ENCODE data around the gene TMOD4.
A peak's percentile ranks its signal among the peaks of the same experiment; 100 is the strongest.
"Not testable (repeated sequence)": the region's sequence is repeated elsewhere in the genome, so short reads cannot be mapped to it uniquely, and the experiment has no call there.

Gene TMOD4

GRCh38 chr1:151175863-151176262, at the start of gene TMOD4:
Gene TMOD4, minus strand, starts transcription at chr1:151175981. Its CDS starts 1,106 bp downstream, at chr1:151174875.
- DNase-seq = no peak

DNA sequence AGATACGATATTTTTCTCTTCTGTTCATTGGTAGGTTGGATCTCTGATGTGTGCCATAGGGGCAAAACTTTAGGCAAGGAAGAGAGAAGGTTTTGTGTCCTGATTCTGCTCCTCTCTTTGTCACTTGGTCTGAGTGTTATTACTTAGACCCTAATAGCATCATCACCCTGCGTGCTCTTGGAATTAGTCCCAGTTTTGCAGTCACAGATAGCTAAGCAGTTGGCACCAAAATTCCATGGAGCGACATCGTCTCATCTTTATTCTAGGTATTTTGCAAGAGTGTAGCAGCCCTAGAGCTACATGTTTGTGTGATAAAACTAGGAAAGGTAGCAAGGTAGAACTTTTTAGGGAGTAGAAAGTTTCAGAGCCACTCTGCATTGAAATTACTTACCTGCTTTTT, 46.3 kb upstream of the TMOD4 start:
- DNase-seq = no peak

DNA sequence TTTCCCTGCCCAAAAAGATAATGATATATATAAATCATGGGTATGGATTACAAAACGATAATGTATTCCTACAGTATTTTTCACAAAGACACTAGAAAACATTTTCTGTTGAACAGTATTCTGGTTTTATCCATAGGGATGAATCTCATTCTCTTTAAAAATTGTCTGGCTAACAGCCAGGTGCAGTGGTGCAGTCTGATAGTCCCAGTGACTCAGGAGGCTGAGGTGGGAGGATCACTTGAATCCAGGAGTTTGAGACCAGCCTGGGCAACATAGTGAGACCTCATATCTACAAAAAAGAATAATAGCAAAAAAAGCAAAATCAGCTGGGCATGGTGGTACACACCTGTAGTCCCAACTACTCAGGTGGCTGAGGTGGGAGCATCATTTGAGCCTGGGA, 45.8 kb upstream of the TMOD4 start:
- no peak for DNase-seq

DNA sequence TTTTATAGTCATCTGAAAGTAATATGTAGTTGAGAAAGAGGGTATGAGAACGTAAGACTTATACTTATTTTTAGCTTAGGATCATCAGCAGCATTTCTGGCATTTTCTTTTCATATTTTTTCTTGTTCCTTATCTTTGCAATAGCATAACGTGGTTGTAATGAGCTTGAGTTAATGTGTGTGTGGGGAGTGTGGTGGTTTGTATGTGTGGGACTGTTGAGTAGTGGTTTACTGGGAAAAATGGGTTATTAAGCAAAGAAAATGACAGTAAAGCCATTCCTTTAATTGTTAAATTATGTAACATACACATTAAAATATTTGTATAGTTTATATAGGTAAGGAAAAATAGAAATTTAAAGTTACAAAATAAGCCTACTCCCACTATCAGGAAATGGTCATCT, 37.8 kb upstream of the TMOD4 start:
- DNase-seq = no peak

DNA sequence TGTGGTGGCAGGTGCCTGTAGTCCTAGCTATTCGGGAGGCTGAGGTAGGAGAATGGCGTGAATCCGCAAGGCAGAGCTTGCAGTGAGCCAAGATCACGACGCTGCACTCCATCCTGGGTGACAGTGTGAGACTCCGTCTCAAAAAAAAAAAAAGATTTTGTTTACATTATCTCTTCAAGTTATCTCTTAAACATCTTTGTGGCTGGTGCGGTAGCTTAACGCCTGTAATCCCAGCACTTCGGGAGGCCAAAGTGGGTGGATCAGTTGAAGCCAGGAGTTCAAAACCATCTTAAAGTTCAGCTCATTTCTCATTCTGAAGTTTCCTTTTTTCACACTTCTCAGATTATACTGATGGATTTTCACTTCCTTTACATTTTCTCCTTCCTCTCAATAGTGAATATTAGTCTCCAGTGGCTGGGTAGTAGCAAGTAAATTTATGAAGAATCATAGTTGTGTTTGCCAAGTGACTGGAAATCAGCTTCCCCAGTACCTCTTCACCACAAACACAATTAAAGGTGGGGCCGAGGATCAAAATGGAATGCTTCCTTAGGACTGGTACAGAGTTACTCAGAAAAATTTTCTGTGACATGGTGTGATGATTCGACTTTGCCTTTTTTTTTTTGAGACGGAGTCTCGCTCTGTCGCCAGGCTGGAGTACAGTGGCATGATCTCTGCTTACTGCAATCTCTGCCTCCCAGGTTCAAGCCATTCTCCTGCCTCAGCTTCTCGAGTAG, 36.4 kb upstream of the TMOD4 start:
- DNase-seq = no peak

GRCh38 chr1:151210830-151211229, 35.0 kb upstream of the TMOD4 start:
- DNase-seq = no peak

- not testable (repeated sequence) for DNase-seq
These were observed 29.7 kb upstream of the TMOD4 start for GRCh38 chr1:151205381-151205965.

DNA sequence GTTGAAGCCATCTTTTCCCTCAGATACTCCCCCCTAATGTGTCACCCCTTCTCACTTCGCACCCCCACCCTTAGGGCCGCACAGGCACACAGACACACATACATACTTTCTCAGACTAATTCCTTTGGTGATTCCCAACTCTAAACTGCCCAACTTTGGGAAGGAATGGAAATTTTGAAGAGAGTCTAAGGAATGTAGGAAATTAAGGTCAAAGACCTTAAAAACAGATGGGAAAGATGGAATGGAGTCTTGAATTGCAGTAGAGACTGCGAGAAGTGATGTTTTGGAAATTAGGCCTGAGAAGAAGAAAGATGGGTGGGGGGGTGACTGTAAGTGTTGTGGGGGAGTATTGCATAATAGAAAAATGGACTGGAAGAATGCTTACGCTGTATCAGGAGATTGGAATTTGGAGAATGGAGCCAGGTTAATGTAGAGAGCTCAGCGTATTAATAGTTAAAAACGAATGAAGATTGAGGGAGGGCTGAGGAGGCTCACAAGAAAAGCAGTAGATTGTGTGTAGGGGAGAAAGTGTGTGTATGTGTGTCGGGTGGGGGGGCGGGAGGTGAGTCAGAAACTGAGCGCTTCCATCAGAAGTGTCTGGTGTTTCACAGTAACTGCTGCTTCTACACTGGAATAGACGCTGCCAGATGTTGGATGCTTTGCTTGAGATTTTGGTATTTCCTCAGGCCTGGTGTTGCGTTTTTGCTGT, 24.2 kb upstream of the TMOD4 start:
- no peak for DNase-seq

GRCh38 chr1:151198254-151199127, 22.7 kb upstream of the TMOD4 start, which contains the start of gene PIP5K1A:
Gene PIP5K1A, plus strand, starts transcription at chr1:151198552. Its CDS starts 445 bp downstream, at chr1:151198997.
- peak; percentile 99 for DNase-seq

DNA sequence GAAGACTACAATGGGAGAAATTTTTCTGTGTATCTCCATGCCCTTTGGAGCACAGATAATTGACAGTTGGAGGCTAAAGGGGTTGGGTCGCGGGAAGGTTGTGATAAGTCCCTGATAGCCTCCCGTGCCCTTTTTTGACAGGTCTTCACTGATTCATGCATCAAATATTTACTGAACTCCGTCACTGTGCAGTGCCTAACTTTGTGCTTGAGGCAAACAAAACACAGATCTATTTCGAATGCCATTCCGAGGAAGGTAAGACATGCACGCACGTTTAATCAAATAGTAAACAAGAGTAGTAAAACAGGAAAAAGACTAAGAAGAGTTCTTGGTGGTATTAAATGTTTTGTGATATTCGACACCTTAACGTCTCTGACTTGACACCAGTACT, 22.1 kb upstream of the TMOD4 start:
- DNase-seq = peak; percentile 50

GRCh38 chr1:151196292-151196800, 20.6 kb upstream of the TMOD4 start:
- DNase-seq = peak; percentile 86

GRCh38 chr1:151194894-151195594, 19.3 kb upstream of the TMOD4 start:
- DNase-seq = not testable (repeated sequence)

DNA sequence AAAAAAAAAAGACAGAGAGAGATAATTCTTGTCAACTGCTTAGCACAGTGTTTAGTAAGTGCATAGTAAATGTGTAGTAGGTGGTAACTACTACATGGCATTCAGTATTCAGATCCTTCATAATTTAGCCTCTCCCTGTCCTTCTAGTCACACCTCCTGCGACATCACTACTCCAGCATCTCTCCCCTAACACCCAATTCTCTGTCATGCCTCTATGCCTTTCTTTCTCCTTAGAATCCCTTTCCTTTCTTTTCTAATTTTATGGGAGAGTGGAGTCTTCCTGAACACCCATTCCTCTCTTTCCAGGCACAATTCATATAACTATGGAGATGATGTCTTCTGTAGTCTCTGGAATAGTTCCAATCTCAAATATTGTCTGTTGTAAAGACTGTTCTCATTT, 18.1 kb upstream of the TMOD4 start:
- no peak for DNase-seq

DNA sequence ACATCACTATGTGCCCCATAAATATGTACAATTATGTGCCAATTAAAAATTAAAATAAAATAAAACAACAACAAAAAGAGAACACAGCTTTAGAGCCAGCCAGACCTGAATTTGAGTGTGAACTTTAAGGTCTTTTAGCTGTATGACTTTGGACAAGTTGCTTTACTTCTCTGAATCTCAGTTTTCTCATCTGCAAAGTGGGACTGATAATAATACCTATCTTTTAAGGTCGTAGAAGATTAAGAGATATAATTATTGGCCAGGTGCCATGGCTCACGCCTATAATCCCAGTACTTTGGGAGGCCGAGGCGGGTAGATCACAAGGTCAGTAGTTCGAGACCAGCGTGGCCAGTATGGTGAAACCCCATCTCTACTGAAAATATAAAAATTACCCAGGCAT, 17.5 kb upstream of the TMOD4 start:
- no peak for DNase-seq

DNA sequence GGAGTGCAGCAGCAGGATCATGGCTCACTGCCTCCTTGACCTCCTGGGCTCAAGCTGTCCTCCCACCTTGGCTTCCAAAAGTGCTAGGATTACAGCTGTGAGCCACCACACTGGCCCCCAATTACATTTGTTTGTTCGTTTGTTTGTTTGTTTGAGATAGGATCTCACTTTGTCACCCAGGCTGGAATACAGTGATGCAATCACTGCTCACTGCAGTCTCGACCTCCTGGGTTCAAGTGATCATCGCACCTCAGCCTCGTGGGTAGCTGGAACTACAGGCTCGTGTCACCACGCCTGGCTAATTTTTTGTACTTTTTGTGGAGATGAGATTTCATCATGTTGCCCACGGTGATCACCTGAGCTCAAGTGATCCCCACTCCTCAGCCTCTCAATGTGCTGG, 16.3 kb upstream of the TMOD4 start:
- DNase-seq = no peak

- peak; percentile 93 for DNase-seq
These were observed 14.1 kb upstream of the TMOD4 start, which contains the start of gene VPS72 for GRCh38 chr1:151189637-151190445. Gene VPS72, minus strand, starts transcription at chr1:151190197. Its CDS starts 76 bp downstream, at chr1:151190121.

DNA sequence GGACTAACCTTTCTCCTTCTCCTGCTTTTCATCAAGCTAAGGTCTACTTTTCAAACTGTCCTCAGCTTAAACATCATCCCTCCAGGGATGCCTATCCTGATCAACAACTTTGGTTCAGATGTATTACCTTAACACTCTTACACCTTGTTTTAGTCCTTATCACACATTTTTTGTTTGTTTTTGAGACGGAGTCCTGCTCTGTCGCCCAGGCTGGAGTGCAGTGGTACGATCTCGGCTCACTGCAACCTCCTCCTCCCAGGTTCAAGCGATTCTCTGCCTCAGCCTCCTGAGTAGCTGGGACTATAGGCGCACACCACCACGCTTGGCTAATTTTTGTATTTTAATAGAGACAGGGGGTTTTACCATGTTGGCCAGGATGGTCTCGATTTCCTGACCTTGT, 12.9 kb upstream of the TMOD4 start:
- DNase-seq = not testable (repeated sequence)

GRCh38 chr1:151187205-151187604, 11.4 kb upstream of the TMOD4 start:
- DNase-seq = no peak

- DNase-seq = no peak
These were observed 8.4 kb upstream of the TMOD4 start for GRCh38 chr1:151184211-151184610.

- DNase-seq = no peak
These were observed 799 bp upstream of the TMOD4 start for GRCh38 chr1:151176514-151177045.

All from DMS153 (cell line).